ENCODE measurements around the gene YKT6.

The YKT6 gene

DNA sequence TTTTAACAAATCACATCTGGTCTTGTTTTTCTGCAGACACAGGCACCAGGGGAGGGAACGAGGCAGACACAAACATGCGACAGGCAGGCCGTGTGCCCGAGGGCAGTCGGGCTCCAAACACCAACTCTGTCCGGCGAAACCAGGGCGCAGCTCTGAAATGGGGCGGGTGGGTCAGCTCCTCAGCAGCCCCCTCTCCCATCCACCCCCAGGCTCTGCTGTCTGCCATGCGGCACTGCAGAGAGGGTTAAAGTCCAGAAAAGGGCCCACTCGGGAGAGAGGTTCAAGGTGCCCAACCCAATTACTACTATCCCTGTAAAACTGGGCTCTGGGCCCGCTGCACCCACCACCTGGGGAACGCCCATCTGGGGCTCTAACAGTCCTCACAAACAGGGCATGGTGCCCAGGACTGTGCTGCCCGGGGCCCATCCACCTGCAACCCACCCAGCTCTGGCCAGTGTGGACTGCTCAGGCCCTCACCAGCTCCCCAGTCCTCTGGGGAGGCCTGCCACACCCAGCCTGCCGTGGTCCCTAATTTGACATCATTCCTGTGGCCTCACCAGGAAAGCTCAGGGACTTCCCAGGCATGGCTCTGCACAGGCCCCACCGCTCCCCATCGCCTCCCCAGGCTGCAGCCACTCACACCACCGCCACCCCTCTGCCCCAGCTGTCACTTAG is 18.7 kb downstream of the YKT6 start:
- DNase-seq = no peak

DNA sequence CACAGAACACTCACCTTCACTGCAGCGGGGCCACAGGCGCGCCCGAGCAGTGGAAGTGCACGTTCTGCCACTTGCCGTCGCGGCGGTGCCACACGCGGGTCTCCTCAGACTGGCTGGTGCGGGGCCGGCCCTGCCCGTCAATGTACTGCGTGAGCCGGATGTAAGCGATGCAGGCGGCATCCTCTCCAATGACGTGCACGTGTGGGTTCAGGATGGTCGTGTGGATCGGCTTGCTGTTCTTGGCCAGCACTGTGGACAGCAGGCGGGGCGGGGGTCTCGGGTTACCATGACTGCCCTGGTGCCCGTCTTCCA is 19.2 kb downstream of the YKT6 start:
- no peak for DNase-seq

DNA sequence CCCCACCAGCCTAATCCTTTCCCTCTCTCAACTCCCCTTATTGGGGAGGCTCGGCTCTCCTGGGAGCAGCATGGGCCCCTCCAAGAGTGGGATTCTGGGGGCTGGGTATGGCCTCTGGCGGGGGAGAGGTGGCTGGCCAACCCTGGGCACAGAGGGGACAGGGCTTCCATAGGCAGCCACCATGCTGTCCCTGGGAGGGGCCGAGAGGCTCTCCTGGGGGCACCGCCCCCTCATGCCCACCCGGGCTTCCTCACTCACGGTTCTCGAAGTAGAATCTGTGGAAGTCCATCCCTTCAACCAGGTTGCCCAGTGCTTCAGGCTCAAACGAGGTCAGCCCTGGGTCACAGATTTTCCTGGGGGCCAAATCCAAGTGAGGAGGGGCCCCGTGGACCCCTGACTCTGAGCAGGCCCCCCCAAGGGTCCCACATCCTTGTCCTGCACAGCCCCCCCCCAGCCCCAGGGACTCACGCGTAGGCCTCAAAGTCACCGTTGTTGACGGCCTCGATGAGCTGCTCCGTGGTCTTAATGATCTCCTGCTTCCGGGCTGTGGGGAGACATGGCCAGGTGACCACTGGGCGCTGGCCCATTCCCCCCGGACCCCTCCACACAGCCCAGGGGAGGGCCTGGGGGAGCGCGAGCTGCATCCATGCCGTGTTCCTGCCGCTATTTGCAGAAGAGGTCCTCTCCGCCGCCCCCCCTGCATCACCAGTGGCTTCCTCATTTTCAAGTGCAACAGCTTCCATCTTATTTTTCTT is 19.8 kb downstream of the YKT6 start:
- no peak for DNase-seq

DNA sequence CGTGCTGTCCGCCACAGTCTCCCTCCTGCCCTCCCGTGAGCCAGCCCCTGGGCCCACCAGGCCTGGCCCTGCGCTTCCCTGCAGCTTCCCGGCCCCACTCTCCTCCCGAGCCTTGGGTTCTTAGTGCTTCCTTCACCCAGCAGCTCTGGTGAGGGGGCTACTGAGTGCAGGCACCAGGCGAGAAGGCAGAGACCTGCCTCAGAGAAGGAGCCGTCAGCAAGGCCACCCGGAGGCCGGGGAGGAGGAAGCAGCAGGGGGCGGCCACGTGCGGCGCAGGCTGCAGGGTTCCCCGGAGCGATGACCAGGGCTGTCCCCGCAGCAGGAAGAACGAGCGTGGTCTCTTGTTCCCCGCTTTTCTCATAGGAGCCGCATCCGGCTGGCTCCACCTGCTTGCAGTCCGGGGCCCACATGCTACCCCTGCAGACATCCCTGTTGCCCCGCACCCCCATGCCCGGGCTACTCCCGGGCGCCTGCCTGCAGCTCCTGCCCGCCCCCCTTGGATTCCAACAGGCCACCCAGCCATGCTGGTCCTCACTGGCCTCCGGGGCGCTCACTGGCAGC is 20.5 kb downstream of the YKT6 start:
- no peak for DNase-seq

DNA sequence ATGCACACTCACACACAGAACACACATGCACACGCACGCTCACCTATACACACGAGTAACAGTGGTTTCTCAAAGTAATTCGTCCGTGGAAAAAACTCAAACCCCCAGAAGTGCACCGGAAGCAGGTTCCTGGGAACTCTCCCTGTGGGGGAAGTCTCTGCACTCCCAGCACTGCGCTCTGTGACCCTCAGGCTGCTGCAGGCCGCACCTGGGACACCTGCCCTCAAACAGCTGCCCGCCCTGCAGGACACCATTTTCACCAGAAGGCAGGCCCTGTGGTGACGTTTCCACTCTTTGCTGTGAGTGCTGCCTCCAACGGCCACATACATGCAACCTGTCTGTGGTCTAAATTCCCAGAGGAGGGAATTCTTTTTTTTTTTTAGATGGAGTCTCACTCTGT is 21.3 kb downstream of the YKT6 start:
- DNase-seq = no peak

DNA sequence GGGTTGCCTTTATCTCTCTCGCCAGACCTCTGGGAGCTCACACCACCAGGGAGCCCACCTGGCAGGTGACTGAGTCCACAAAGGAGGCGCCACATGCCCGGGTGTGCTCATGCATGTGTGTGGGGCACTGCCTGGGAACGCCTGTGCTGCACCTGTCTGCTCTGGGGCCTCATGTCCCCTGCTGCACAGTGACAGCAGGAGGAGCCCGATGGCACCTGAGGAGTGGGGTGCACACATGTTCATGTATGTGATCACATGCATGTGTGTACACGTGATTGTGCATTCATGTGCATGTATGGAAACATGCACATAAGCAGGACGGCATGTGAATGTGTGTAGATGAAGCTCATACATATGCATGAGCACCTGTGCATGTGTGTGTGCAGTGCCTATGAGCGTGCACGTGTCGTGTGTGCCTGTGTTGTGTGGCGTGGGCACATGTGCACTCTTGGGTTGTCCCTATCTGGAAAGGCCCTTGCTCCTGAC is 22.0 kb downstream of the YKT6 start:
- DNase-seq = no peak

DNA sequence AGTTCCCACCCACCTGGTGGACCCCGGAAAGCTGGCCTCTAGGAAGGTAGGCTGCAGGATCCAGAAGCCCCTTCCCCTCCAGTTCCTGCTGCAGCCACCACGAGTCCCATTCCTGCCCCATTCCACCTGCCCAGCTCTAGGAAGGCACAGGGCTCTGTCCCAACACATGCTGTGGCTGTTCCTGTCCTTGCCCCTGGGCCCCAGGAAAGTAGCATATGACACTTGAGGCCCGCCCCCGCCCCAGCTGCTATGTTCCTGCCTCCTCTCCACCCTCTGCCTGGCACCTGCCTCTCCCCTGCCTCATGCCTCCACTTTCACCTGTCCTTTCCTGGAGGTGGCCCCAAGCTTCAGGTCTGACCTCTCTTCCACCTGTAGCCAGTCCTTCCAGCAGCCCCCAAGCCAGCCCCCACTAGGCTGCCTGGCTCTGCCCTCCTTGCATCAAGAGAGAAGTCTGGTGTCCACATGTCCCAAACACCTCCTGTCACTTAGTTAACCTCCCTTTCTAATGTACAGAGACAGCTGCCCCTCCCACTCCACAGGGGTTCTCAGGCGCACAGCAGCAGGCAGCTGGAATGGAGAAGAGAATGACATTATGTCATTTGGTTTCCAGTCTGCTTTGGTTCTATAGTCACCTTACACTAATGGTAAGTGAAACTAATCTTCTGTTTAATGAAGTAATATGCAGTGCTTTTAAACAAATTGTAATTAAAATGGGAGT is 22.7 kb downstream of the YKT6 start:
- DNase-seq = no peak

DNA sequence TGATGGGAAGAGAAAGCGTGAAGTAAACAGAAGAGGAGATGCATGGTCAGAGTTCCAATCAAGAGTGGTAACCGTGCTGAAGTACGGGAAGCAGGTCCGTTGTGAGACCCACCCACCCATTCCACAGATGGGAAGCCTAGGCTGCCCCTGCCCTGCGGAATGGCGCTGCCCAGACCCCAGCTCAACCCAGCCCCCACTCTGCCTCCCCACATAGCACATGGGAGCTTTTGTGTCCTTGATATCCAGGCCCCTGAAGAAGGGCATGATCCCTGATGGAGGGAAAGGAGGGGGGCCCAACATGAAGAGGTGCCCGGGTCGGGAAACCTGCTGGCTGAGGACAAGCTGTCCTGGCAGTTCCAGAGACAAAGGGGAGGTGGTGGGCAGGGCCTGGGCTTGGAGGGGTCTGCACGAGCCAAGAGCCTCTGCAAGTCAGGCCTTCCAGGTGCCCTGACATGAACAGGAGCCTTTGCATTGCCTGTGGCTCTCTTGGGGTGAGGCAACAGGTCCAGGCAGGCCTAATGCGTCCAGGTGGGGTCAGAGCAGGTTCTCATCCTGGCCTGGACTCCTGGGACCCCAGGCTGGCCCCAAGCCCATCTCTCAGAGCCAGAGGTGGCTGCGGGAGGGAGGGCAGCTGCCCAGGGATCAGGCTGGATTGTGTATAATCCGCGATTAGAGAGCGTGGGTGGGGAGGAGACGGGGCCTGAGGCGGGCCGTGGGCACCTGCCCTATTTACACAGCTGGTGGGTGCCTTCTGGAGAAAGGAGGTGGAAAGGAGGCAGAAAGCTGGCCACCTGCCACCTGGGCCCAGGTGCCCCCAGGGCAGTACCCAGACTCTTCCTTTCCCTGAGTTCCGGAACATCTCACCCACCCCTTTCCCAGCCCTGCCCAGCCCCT is 23.5 kb downstream of the YKT6 start:
- DNase-seq = no peak

DNA sequence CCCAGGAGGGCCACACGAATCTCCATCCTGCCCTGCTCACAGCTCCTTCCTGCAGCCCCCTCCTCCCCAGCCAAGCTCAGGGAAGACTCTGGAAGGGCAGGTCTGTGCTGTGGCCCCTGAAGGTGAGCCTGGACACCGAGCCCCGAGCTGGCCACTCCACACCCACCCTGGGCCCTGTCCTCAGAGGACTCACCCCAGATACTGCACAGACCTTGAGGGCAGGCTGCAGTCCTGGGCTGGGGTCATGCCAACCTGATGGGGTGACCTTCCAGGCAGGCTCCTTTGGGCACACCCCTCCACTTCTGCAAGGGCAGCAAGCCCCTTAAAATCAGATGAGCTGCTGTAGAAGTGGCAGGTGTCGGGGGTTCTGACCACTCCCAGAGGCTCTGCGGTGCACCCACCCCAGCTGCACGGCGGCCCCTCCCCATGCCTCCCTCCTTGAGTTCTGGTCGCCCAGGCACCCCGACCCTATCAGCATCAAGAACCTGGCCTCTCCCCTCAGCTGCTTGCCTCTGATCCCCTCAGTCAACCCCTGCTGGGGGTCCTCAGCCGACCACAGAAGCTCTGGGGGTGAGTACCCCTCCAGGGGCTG is 24.3 kb downstream of the YKT6 start:
- no peak for DNase-seq

DNA sequence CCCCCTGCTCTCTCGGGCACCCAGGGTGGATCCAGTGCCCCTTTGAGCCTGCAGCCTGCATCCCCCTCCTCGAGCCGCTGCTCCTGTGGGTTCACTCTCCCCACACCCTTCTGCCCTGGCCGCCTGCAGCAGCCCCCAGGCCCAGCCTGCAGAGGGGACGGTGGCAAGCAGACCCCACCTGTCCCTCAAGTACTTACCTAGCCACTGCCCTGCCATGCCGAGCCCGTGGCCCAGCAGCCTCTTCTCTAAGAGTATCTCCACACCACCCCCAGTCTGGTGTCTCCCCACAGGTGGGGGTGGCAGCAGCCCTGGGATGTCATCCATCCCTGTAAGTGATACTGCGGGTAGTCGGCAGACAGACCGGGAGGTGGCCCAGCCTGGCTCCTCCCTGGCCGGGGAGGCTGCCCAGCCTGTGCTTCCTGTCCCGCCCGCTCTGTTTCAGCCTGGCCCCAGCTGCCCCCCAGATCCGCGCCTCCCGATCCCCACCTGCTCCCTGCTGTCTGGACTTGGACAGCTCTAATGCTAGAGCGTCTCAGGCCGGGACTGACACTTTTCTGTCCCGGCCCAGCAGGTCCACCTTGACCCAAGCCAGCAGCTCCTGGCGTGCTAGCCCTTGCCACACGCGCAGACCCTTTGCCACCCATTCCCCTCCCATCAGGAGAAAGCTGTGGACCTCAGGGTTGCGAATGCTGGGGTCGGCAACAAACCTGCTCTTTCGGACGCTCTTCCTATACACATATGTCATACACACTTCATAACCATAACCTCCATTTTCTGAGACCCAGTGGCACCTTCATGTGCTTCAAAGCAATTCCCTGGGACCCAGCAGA is 25.0 kb downstream of the YKT6 start:
- no peak for DNase-seq

DNA sequence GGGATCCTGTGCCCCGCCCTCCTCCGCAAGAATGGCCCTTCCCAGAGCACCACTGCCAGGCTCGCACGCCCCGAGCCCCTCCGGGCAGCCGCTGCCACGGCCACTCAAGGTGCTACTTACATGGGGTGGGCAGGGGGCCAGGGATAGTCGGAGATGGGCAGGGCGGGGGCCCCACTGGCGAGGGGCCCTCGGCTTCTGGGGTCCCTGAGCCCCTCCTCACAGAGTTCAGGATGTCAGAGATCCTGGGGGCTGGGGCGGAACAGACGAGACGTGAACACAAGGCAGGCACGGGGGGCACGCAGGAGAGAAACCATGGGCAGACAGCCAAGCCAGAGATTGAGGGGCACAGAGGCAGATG is 25.6 kb downstream of the YKT6 start:
- no peak for DNase-seq

DNA sequence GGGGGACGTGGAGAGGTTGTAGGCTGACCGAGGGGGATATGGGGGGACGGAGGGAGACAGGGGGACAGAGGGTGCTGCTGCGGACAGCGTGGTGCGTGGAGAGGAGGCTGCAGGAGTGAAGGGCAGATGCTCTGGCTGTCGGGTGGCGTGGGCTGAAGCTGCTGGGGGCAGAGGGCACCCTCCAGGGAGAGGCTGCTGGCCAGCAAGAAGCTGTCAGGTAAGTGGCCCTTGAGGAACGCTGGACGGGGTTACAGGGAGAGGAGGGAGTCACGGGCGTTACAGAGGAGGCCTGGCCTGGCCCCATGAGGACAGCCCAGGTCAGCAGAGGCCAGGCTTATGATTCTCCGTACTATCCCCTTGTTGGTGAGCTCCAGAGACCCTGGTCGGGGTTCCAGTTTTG is 27.1 kb downstream of the YKT6 start:
- no peak for DNase-seq

DNA sequence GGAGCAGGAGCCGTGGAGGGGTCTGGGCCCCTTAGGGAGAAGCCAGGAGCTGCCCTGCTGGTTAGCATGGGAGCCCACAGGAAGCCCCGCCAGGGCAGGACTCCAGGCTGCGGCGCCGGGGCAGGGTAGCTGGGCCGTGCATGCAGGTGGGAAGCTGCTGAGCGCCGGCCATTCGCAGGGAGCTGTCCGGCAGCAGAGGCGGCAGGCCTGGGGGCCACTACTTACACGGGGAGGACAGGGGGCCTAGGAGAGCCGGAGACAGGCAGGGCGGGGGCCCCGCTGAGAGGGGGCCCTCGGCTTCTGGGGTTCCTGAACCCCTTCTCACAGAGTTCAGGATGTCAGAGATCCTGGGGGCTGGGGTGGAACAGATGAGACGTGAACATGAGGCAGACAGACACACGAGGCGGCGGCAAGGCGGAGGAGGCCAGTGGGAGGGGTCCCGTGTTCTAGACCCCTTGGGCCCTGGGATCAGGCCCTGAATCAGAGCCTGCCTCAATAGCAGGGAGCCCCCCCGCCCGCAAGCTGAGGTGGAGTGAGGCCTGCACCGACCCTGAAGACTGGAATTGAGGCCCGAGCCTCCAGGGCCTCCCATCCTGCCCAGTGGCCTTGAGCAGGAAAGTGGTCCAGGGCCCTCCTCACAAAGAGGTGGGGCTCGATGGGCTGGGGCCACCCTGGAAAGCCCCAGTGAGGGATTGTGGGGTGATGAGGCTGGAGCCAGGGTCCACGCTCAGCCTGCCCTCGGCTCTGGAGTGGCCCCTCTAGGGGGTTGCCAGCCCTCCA is 28.0 kb downstream of the YKT6 start:
- no peak for DNase-seq

DNA sequence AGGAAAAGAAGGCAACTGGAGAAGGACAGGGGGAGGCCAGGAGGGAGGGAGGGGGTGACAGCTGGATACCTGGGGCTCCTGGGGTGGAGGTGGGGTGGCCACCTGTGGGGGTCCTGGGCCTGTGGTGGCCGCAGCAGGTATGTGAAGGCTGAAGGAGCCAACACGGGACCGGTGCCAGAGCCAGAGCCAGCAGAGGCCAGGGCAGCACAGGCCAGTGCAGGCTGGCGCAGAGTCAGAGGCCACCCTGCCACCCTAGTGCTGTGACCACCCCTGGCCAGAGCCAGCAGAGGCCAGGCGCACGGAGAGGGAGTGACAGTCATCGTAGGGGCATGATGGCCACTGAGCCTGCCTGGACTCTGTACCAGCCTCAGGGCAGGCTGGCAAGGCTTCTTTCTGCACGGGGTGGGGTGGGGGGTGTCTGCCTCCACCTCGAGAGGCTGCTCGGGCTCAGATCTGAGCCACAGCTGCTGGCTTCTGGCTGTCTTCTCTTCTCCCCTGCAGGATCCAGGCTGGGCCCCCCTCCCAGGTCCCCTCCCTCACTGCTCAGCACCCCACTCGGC is 28.8 kb downstream of the YKT6 start:
- no peak for DNase-seq

DNA sequence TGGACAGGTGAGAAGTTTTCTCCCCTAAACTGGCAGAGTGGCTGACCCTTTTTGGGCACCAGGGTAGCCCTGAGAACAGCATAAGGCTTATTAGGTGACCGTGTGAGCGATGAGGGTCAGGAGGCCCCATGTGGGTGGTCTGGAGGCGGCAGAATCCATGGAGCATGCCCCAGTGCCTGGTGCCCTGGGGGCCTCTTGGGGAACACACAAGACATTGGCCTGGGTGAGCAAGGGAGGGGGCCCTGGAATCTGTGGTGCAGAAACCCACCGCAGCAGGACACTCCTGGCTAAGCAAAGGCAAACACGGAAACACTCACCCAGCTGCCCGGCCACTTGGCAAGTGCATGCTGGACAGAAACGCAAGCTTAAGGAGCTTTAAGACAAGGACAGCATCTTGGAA is 29.5 kb downstream of the YKT6 start:
- no peak for DNase-seq

DNA sequence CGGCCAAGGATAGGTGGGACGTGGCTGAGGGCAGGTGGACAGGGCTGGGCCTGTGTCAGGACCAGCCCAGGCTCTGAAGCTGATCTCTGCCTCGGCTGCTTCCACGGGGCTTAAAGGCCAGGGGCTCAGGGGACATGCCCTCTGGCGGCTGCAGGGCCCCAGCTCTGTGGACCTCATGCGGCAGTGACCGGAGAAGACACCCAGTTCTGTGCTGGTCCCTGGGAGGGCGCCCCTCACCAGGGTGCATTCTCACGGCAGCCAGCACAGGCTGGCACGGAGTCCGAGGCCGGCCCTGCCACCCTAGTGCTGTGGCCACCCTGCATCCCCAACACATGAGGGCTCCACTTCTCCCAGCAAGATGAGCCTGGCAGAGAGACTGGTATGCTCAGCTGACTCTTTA is 30.3 kb downstream of the YKT6 start:
- DNase-seq = no peak

DNA sequence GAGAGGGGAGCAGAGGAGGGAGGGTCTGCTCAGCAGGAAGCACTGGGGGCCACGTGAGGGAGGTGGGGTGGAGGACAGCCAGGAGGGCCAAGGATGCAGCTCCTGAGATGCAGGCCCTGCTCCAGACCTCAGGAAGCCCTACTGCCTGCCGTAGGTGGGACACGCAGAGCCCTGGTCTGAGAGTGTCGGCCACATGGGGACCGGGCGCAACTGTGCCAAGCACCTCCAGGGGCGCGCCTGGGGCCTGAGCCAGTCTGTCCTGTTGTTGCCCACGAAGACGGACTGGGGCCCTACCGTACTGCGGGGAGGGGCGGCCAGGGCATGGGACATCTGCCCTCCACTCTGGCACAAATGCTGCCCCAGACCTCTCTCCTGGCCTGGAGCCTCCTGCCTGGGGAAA is 31.6 kb downstream of the YKT6 start:
- DNase-seq = no peak

DNA sequence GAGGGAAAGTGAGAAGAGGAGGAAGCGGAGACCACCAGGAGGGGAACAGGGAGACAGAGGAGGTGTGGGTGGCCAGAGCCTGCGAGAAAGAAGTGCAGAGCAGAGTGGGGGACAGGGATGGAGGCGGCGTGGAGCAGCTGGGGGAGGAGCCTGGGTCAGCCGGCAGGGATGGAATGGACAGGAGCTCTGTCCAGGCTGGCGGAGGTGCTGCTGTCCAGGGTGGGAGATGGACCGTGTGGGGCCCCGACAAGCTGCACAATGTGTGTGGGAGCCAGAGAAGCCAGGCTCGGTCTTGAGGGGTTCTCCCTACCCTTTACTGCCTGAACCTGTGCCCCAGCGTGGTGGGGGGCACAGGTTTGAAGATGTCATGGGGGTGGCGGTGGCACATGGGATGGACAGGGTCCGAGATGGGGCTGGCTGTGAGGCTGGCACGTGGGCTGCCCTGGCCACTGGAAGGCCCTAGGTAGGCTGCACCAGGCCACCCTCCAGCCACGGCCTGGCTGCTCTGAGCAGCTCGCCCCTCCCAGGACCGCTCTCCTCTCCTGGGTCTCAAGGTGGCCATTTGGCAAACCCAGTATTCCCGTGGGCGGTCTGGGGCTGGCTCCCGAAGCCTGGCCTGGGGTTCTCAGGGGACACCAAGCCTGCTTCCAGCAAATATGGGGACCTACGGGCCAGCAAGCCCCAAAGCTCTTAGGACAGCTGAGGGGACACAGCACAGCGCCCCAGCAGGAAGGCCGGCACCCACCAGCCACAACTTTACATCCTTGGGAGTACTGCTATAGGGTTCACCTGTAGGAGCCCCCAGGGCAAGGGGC is 32.3 kb downstream of the YKT6 start:
- DNase-seq = no peak

DNA sequence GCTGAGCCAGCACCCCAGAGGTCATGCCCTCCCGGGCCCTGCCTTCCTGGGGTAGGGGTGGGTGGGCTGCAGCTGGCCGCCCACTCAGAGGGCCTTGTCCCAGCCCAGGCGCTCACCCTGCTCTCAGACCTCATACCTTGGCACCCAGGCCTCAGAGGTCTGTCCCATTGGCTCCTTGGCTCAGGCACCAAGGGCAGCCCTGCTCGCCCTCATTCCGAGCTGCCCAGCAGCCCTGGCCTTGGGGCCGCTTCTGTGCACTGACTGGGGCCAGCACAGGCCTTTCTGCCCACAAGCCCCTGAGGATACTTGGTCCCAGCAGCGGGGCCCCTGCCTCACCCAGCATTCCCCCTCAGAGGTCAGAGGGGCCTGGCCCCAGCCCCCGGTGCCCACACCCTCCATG is 34.3 kb downstream of the YKT6 start:
- DNase-seq = no peak
